Right cardiac atrium (tissue), 5 donors: ENCODE results near the gene PELI1. TPM values are rescaled to one million over a fixed set of nuclear protein-coding genes. Genes with fewer than 3 reads are reported as not detected.
A peak's percentile ranks its signal among the peaks of the same experiment; 100 is the strongest.

Experiments
- ATAC-seq, 2 donors: fragments of 200-7000 bp; cut with Tn5 transposase; one replicate each; pipeline versions ENCODE4 v1.8.0 to v1.9.1; 2020; ENCODE audit warnings: moderate library complexity in 2 of 2, mild to moderate bottlenecking in 1 of 2
- DNase-seq, 3 donors: peaks; one replicate each; pipeline ENCODE4 v3.0.0-alpha.2; 2020
- H3K27ac ChIP-seq: one replicate; pipeline ENCODE4 v1.5.1; 2013; ENCODE audit warnings: mild to moderate bottlenecking, low read length, control low read depth, moderate library complexity
- H3K27me3 ChIP-seq: one replicate; pipeline ENCODE4 v1.6.1; 2013; ENCODE audit not compliant: control insufficient read depth, insufficient read depth
- H3K4me1 ChIP-seq: one replicate; pipeline ENCODE4 v1.6.1; 2013; ENCODE audit warnings: low read length; ENCODE audit not compliant: control insufficient read depth, insufficient read depth
- H3K4me3 ChIP-seq: one replicate; pipeline ENCODE4 v1.5.1; 2013; ENCODE audit warnings: low read length, control low read depth
- H3K9me3 ChIP-seq: one replicate; pipeline ENCODE4 v1.6.1; 2013; ENCODE audit warnings: low read length; ENCODE audit not compliant: control insufficient read depth
- WGBS: extraction: QIAGEN DNeasy Blood & Tissue Kit; methylation state at CpG from one replicate; pipeline ENCODE4 v1.1.7; 2013; 5-methylcytosine and 5-hydroxymethylcytosine counted together
- intact Hi-C, 4 donors: fragments of 100-400 bp; cut with DNase I; formaldehyde crosslinking; loops; one replicate each; pipeline versions ENCODE4 v1.11.0 to v1.14.0; 2022 to 2023
- long read RNA-seq, 4 donors: library from polyadenylated mRNA; unstranded; transcript quantifications; one replicate each; pipeline ENCODE4 v2.0.0, GENCODE V29; 2020 to 2021
- polyA plus RNA-seq: library from polyadenylated mRNA; stranded (reverse); fragments of 200-250 nt; gene quantifications from one replicate; pipeline ENCODE4 v1.2.3, GENCODE V29; 2013
- total RNA-seq, 4 donors: library from RNA; stranded (reverse); fragmentation: NEBNext Ultra II Directional; extraction: Animal tissue kit (Norgen Biotek cat#: 25700); gene quantifications; one replicate each; pipeline ENCODE4 v1.2.1, GENCODE V29; 2021
- donor health status: healthy with polysubstance abuse.
- donor health status: DM: no; HTN: yes; CAD: no.
- donor health status: DM: no; HTN: no; CAD: no.
- donor health status: DM: no; HTN: yes; CAD: no; lungs with severe emphysema.
- donor health status: DM: yes; HTN: yes; CAD: no.

Gene PELI1
- total RNA-seq (10 to 100 TPM; 12.4 to 17.2 (median 13.7) TPM), polyA plus RNA-seq (6.9 TPM)
- long read RNA-seq, donor 1, transcript PELI1-201 (7 exons, 3,750 nt): major isoform, 16 of 22 reads
- long read RNA-seq, donor 1, partial matches to known transcripts: 4 of 22 reads
- long read RNA-seq, donor 1, other reads (novel, unspliced or antisense): 2 of 22 reads
- long read RNA-seq, donor 2, transcript PELI1-201 (7 exons, 3,750 nt): major isoform, 6 of 7 reads
- long read RNA-seq, donor 2, partial matches to known transcripts: 1 of 7 reads
- long read RNA-seq, donor 2, other reads (novel, unspliced or antisense): 0 of 7 reads
- long read RNA-seq, donor 3, transcript PELI1-201 (7 exons, 3,750 nt): major isoform, 30 of 38 reads
- long read RNA-seq, donor 3, partial matches to known transcripts: 1 of 38 reads
- long read RNA-seq, donor 3, other reads (novel, unspliced or antisense): 7 of 38 reads
- long read RNA-seq, donor 4, partial matches to known transcripts: 0 of 2 reads
- long read RNA-seq, donor 4, other reads (novel, unspliced or antisense): 0 of 2 reads

GRCh38 chr2:64144057-64145013 is at the start of gene PELI1:
Gene PELI1, minus strand, starts transcription at chr2:64144420. Its CDS starts 36,110 bp downstream, at chr2:64108310.
- H3K27me3 ChIP-seq: no peaks in the 10 kb centered on the region
- intact Hi-C loops: loop anchor here in 1 of 4 donors (10.0 kb wide), 1 partner anchor 90 kb away; no protein-coding TSS in a partner anchor
- H3K9me3 ChIP-seq: no peaks in the 10 kb centered on the region
- H3K4me3 ChIP-seq: peak within 1 kb of the TSS; percentile 81
- H3K27ac ChIP-seq: peak within 1 kb of the TSS; percentile 98
- DNase-seq (peak; percentile 96 to 99 (median 97)), ATAC-seq (peak; percentile 99)
- H3K4me1 ChIP-seq: no peaks in the 10 kb centered on the region
- WGBS: 4% methylated on average over 66 of the region's 68 CpGs

GRCh38 chr2:64193491-64193890 is 49.3 kb upstream of the PELI1 start:
- ATAC-seq (no peak), DNase-seq (no peak)
- intact Hi-C loops: no loop called here
- Histone ChIP-seq H3K4me3 (no peak overlapping the region), H3K4me1 (no peaks in the 10 kb centered on the region), H3K27ac (no peak overlapping the region), H3K27me3 (no peaks in the 10 kb centered on the region), H3K9me3 (no peaks in the 10 kb centered on the region)
- WGBS: 93% methylated on average over 4 of the region's 4 CpGs

- H3K4me3 ChIP-seq: no peak overlapping the region
- intact Hi-C loops: no loop called here
- ATAC-seq: no peak
- H3K27me3 ChIP-seq: no peaks in the 10 kb centered on the region
- DNase-seq: no peak
- no peak overlapping the region for H3K27ac ChIP-seq
- 66% methylated on average over 6 of the region's 6 CpGs for WGBS
- no peaks in the 10 kb centered on the region for H3K9me3 ChIP-seq
- no peaks in the 10 kb centered on the region for H3K4me1 ChIP-seq
These were observed 48.5 kb upstream of the PELI1 start for GRCh38 chr2:64192664-64193105.

- intact Hi-C loops: no loop called here
- no peaks in the 10 kb centered on the region for H3K4me1 ChIP-seq
- H3K9me3 ChIP-seq: no peaks in the 10 kb centered on the region
- H3K27me3 ChIP-seq: no peaks in the 10 kb centered on the region
- DNase-seq (no peak), ATAC-seq (peak; percentile 37 to 51)
- no peak overlapping the region for H3K4me3 ChIP-seq
- WGBS: 73% methylated on average over 6 of the region's 6 CpGs
- H3K27ac ChIP-seq: no peak overlapping the region
These were observed 47.9 kb upstream of the PELI1 start for GRCh38 chr2:64192125-64192479.

DNA sequence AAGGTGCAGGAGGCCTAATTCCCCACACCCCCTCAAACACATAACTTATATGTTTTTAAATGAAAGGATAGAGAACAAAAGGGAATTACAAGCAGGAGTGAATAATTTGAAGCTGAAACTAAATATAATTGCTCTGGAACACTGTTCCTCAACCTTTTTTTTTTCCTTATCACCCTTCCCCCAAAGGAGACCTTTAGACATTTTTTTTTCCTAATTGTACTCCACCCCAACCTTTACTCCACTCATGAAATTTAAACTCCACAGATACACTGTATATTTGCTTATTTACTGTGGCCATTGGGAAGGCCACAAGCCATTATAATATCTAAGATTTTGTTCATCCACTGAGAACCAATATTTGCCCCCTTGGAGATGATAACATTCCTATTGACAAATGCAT is 45.4 kb upstream of the PELI1 start:
- DNase-seq: no peak
- intact Hi-C loops: no loop called here
- Histone ChIP-seq H3K27me3 (no peaks in the 10 kb centered on the region), H3K4me1 (no peaks in the 10 kb centered on the region), H3K4me3 (no peak overlapping the region), H3K27ac (no peak overlapping the region), H3K9me3 (no peaks in the 10 kb centered on the region)
- no peak for ATAC-seq

DNA sequence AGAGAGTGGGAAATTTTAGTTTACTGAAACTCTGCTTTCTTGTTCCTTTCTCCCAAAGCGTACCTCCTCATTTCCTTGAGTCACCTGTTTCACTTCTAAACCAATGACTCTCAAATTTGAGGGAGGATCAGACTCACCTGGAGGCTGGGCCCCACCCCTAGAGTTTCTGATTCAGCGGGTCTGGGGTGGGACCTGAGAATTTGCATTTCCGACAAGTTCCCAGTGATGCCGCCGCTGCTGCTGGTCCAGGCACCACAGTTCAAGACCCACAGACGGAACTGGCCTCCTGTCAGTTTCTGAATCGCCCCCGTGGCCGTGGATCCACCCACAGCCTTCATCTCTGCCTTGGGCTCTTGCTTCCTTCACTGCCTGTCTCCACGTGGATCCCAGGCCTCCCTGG is 44.9 kb upstream of the PELI1 start:
- Histone ChIP-seq H3K4me1 (no peaks in the 10 kb centered on the region), H3K27ac (no peak overlapping the region), H3K4me3 (no peak overlapping the region), H3K9me3 (no peaks in the 10 kb centered on the region), H3K27me3 (no peaks in the 10 kb centered on the region)
- intact Hi-C loops: no loop called here
- ATAC-seq (no peak), DNase-seq (no peak)
- WGBS: 85% methylated on average over 10 of the region's 10 CpGs

GRCh38 chr2:64186699-64187605 is 42.7 kb upstream of the PELI1 start:
- no peaks in the 10 kb centered on the region for H3K9me3 ChIP-seq
- no peaks in the 10 kb centered on the region for H3K27me3 ChIP-seq
- no peaks in the 10 kb centered on the region for H3K4me1 ChIP-seq
- no peak overlapping the region for H3K27ac ChIP-seq
- WGBS: 83% methylated on average over 2 of the region's 2 CpGs
- no peak for DNase-seq
- intact Hi-C loops: no loop called here
- peak in 1 of 2 donors; percentile 47 for ATAC-seq
- no peak overlapping the region for H3K4me3 ChIP-seq

DNA sequence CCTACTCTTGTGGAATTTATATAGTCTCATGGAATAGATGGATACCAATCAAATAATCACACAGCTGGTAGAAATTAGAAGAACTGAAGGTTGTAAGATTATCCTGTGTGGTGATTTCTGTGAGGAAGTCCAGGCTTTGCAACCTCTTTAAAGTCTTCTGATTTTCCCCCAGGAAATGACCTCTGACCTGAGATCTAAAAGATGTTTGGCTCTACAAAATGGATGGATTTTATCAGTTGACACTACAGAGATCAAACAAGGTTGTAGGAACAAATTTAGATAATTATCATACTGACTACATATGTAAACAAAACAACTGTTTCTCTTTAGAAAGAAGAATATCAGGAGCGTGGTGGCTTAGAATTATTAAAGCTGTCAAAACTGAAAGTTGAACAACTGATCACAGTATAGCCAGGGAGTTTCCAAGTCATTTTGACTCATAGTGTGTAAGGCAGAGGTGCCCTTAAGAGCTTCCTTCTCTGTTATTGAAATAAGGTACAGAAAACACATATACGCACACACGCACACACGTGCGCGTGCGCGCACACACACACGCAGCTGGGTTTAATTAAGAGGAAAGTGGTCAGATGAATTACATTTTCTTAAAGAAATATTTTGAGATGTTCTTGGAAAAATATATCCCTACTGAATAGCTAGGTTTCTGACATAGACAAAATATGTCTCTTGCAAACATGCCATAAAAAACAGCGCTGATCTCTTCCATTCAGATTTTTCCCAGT is 35.5 kb upstream of the PELI1 start:
- no peak for ATAC-seq
- H3K4me1 ChIP-seq: peaks cover under 1% of the 10 kb centered on the region

DNA sequence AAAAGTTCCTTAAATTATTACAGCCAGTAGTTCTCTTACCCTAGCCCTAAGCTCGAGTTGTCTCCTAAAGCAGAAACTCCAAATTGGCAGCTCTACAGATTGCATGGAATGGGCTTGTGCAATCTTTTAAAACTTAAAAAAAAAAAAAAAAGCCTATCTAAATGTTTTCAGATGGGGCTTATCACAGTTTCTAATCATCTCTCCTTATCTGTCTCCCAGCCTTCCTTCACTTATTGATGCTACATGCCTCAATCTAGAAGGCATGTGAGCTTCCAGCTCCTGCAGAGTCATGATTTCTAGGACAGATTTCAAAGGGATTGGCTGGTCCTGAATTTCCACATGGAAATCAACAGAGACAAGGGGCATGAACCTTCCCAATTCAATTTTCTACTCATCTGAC is 33.1 kb upstream of the PELI1 start:
- no peaks in the 10 kb centered on the region for H3K27me3 ChIP-seq
- no peaks in the 10 kb centered on the region for H3K9me3 ChIP-seq
- H3K27ac ChIP-seq: no peak overlapping the region
- ATAC-seq (peak; percentile 26 to 55), DNase-seq (no peak)
- intact Hi-C loops: no loop called here
- no peak overlapping the region for H3K4me3 ChIP-seq
- 29% methylated on average over 1 of the region's 1 CpG for WGBS
- peaks cover 3% of the 10 kb centered on the region for H3K4me1 ChIP-seq

More for the DNA sequence above, 35.5 kb upstream of the PELI1 start:
- intact Hi-C loops: no loop called here
- Histone ChIP-seq H3K9me3 (no peaks in the 10 kb centered on the region), H3K27ac (no peak overlapping the region), H3K4me3 (no peak overlapping the region), H3K27me3 (no peaks in the 10 kb centered on the region)
- 91% methylated on average over 10 of the region's 10 CpGs for WGBS
- no peak for DNase-seq
